HT-29 (cell line): Measurements from ENCODE around the gene KIF17. TPM values are rescaled to one million over a fixed set of nuclear protein-coding genes. Genes with fewer than 3 reads are reported as not detected.

ENCODE experiments used
- DNase-seq: peaks from one replicate; pipeline ENCODE4 v3.0.0-alpha.2; 2015; ENCODE audit warnings: low spot score
- total RNA-seq: library from RNA; depleted of rRNA; stranded (reverse); fragments of >200 nt; shearing (Covaris generic); gene quantifications from 2 replicates; pipeline ENCODE4 v1.2.3, GENCODE V29; 2014

Gene KIF17
- total RNA-seq, 1 experiment from 2014 or later, result not detected

DNA sequence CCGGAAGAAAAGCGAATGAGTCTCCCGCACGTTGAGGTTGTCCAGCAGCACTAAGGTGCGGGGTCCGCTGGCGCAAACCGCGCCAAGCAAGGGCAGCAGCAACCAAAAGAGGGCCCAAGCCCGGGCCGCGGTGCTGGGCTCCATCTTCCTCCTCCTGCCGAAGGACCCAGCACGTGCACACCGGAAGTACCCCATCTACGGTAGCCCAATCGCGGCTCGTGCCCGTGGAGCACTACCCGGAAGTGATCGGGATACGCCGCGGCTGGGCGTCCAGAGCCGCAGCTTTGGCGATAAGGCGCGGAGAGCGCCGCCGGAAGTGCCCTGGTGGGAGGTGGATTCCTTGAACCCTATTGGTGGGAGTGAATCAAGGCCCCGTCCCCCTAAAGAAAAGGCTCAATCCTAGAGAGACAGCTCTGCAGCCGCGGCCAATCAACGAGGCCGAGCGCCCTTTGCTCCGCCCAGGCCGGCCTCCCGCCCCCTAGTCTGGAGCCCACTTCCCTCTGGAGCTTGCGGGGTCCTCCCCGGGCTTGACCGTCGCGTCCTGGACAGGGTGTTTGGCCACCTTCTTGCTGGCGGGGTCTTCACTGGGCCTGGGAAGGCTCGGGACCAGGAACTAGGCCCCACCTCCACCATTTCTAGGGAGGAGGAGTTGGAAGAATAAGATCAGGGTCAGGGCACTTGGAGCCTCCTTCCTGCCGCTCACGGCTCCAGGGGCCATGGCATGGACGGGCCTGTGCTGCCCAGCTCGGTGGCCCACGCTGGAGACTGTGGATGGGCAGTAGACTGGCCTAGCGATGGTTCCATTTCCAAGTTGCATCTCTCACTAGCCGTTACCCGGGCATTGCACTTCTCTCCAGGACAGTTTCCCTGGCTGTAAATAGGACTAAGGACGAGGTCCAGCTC lies 56.3 kb downstream of the KIF17 start, which contains the start of gene DDOST:
Gene DDOST (minus strand): TSS at position 163 of the 903 bp plus-strand sequence. CDS start 19 bp downstream, at position 144.
- peak; percentile 97 for DNase-seq

- DNase-seq, result no peak
Measured at GRCh38 chr1:20660847-20661206, 57.0 kb downstream of the KIF17 start.

DNA sequence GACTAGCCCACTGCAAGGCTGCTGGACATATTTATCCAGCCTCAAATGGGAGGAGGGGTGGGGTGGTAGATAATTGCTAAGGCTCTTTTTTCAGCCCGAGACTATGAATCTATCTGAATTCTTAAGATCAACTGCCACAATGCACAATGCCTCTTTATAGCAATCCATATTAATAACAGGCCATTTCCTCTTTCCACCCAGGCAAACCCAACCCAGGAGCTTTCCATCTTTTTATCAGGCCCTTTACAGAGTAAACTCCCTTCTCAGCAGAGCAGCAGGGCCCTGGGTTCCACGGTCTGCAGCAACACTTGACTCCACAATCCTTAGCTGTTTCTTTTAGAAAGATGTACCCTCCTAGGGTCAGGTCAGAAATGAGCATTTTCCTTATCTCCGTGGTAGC lies 57.4 kb downstream of the KIF17 start:
- DNase-seq, result no peak

- DNase-seq, result no peak
Measured at GRCh38 chr1:20658166-20658915, 59.5 kb downstream of the KIF17 start.

GRCh38 chr1:20657024-20657423 lies 60.8 kb downstream of the KIF17 start:
- DNase-seq, result no peak

DNA sequence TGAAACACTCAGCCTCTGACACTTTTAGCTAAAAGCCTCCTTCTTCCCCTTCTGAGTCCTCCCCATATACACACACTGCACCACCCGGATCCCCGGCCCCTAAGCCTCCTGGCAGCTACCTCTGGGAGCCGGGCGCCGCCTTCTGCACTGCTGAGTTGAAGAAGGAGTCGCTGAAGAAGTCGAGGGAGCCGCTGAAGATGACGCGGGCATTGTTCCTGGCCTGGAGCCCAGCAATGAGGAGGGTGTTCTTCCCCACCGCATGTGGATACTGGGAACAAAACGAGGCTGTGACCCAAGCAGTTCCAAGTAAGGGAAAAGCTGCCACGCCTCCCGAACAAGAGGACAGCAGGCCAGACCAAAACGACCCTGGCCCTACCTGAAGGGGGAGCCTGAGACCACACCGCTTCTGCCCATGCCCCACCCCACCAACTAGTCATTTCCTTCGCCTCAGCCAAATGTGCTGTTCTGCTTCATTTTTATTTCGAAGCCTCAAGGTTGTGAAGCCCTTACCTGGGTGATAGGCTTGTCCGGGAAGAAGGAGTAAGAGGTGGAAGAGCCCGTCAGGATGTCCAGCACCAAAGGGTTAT lies 63.6 kb downstream of the KIF17 start:
- no peak for DNase-seq

- DNase-seq, result no peak
Measured at GRCh38 chr1:20652300-20652699, 65.5 kb downstream of the KIF17 start.

DNA sequence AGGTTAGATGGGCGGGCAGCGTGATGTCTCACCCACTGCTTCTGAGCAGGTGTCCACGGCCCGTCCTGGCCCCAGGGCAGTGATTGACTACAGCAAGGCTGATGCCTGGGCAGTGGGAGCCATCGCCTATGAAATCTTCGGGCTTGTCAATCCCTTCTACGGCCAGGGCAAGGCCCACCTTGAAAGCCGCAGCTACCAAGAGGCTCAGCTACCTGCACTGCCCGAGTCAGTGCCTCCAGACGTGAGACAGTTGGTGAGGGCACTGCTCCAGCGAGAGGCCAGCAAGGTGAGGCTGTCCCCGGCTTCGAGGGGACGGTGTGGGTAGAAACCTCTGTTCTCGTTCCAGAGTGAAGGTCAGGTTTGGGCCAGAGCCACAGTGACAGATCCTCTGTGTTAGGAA lies 68.9 kb downstream of the KIF17 start:
- no peak for DNase-seq

DNA sequence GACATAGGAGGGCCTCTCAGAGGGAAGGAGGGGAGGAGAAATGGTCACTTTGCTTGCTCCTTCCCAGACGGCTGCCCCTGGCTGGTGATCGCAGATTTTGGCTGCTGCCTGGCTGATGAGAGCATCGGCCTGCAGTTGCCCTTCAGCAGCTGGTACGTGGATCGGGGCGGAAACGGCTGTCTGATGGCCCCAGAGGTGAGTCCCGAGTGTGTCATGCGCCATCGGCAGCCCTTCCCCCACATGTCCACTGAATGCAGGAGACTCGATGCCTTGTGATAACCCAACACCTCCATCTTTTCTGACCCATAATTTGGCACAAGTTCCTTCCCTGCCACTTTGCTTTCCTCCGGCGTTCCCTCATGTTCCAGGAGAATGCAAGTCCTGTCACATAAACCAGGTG lies 69.4 kb downstream of the KIF17 start:
- no peak for DNase-seq

DNA sequence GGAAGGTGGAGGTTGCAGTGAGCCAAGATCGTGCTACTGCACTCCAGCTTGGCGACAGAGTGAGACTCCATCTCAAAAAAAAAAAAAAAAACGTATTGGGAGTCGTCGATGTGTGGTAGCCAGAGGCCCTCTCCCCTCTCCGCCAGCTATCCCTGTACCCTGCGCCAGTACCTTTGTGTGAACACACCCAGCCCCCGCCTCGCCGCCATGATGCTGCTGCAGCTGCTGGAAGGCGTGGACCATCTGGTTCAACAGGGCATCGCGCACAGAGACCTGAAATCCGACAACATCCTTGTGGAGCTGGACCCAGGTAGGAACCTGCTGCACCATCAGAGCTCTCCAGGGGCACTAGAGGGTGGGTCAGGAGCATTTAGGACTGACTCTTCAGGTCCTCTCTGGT lies 72.4 kb downstream of the KIF17 start:
- no peak for DNase-seq

DNA sequence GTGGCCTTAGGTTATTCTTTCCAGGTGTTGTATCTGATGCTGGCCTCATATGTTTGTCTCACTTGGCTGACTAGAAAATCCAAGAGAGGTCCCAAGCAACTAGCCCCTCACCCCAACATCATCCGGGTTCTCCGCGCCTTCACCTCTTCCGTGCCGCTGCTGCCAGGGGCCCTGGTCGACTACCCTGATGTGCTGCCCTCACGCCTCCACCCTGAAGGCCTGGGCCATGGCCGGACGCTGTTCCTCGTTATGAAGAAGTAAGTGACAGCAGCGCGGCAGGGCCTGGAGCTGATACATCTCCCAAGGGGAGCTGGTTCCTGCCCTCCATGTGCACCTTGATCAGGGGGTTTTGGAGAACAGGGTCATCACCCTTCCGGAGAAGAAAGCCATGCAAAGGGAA lies 73.4 kb downstream of the KIF17 start:
- no peak for DNase-seq

DNA sequence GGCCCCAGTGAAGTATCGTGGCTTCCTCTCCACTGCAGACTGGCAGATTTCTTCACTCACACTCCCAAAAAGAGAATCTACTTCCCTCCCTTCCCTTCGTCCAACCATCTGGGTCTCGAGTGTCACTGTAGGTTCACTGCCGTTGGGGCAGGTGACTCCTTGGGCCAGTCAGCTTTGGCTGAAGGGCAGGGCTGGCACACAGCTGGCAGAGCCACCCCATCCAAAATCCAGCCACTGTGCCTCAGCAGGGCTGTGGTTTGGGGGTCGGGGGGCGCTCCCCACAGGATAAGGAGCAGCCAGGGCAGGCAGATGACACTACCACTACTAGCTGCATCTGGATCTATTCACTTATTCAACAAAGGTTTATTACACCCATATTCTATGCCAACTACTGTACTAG lies 74.7 kb downstream of the KIF17 start:
- DNase-seq, result no peak

- DNase-seq, result no peak
Measured at GRCh38 chr1:20641975-20642374, 75.8 kb downstream of the KIF17 start.

DNA sequence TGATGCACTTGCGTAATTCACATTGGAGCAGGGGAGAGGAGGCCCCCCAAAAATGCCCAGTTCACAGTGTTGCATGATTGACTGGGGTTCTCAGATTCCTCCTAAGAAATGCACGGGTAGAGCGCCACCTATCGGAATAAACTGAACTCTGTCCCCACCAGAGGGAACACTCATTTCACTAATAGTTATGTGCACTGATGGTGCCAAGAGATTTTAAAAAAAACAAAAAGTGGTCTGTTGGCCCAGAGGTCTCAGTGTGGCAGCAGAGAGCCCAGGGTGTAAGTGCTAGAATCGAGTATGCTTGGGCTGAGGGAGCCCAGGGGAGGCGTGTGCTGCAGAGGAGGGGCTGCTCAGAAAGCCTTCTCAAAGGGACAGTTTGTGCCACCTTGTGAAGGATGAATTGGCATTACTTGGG lies 77.6 kb downstream of the KIF17 start:
- DNase-seq, result peak; percentile 78

GRCh38 chr1:20636785-20637347 lies 80.9 kb downstream of the KIF17 start:
- no peak for DNase-seq

DNA sequence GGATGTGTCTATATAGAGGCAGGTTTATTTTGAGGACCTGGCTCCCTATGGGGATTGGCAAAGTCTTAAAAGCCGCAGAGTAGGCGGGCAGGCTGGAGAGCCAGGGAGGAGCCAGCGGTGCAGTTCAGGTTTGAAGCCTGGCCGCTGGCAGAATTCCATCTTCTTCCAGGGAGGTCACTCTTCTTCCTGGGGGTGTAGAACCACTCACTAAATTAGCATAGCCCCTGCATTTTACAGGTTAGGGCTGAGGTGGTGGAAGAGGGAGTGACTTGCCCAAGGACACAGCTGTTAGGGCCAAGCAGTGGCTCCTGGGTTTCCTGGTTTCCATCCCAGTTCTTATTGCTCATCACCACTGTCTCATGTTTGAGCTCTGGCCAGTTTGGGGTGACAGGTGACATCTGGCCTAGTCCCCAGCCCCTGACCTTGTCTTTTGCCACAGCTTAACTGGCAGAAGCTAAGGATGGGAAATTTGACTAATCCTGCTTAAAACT lies 83.2 kb downstream of the KIF17 start:
- peak; percentile 68 for DNase-seq

GRCh38 chr1:20634065-20634593 lies 83.7 kb downstream of the KIF17 start:
- DNase-seq, result no peak

DNA sequence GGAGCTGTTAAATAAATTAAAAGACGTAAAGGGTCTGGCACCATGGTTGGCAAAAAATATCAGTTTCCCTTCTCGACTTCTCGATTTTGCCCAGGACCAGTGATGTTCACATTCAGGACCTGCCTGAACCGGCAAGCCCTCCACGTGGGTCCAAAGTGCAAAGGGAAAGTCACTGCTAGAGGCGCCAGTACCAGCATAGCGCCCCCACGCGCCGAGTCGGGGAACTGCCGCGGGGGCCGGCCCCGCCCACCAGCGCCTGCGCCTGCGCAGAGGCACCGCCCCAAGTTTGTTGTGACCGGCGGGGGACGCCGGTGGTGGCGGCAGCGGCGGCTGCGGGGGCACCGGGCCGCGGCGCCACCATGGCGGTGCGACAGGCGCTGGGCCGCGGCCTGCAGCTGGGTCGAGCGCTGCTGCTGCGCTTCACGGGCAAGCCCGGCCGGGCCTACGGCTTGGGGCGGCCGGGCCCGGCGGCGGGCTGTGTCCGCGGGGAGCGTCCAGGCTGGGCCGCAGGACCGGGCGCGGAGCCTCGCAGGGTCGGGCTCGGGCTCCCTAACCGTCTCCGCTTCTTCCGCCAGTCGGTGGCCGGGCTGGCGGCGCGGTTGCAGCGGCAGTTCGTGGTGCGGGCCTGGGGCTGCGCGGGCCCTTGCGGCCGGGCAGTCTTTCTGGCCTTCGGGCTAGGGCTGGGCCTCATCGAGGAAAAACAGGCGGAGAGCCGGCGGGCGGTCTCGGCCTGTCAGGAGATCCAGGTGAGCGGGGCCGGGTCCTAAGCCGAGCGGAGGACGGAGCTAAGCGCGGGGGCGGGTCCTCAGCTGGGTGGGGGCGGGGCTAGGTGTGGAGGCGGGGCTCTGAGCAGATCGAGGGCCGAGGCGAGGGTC lies 84.4 kb downstream of the KIF17 start, which contains the start of gene PINK1:
Gene PINK1 (plus strand): TSS at position 269 of the 875 bp plus-strand sequence. CDS start 91 bp downstream, at position 360.
- peak; percentile 85 for DNase-seq

GRCh38 chr1:20632386-20632785 lies 85.4 kb downstream of the KIF17 start:
- no peak for DNase-seq

DNA sequence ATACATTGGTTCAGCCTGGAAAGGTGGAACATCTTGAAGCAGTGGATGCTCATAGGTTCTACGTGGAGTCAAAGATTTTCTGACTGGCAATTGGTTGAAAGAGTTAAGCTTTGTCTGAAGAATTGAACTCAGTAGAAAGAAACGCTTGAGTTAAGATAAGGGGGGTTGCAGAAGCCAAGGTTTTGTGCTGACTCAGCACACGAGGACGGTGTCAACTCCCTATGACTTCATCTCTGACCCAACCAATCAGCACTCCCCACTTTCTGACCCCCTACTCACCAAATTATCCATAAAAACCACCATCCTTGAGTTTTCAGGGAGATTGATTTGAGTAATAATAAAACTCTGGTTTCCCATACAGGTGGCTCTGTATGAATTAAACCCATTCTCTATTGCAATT lies 87.1 kb downstream of the KIF17 start:
- no peak for DNase-seq
